WI38 (cell line): ENCODE results near the gene UFSP1.

ENCODE experiments used
- H3K4me3 ChIP-seq: 2 replicates; pipeline ENCODE4 v1.5.1; 2011; ENCODE audit warnings: low read depth, mild to moderate bottlenecking, control low read depth, low read length
- CTCF ChIP-seq: IDR thresholded peaks from 2 replicates; pipeline ENCODE4 v1.5.1; 2012; ENCODE audit warnings: low read depth, mild to moderate bottlenecking, control low read depth, low read length

The UFSP1 gene

GRCh38 chr7:100897772-100898454, 8.4 kb upstream of the UFSP1 start:
- H3K4me3 ChIP-seq, result no peak overlapping the region
- TF ChIP-seq CTCF, result no peak

GRCh38 chr7:100896732-100897608, 7.5 kb upstream of the UFSP1 start:
- TF ChIP-seq CTCF, result peak; percentile 65
- no peak overlapping the region for H3K4me3 ChIP-seq

- TF ChIP-seq CTCF, result no peak
- H3K4me3 ChIP-seq, result no peak overlapping the region
Measured at GRCh38 chr7:100895956-100896731, 6.6 kb upstream of the UFSP1 start.

- TF ChIP-seq CTCF, result no peak
- peak within 1 kb of the TSS; percentile 49 for H3K4me3 ChIP-seq
Measured at GRCh38 chr7:100895701-100895955, 6.1 kb upstream of the UFSP1 start, which contains the start of gene ACHE. Gene ACHE (minus strand): TSS chr7:100895888. CDS start chr7:100894232, 1,656 bp downstream.

GRCh38 chr7:100894860-100895700, 5.6 kb upstream of the UFSP1 start:
- peak; percentile 73 for TF ChIP-seq CTCF
- peak overlapping the region; percentile 49 for H3K4me3 ChIP-seq

GRCh38 chr7:100893910-100894721, 4.6 kb upstream of the UFSP1 start:
- no peak overlapping the region for H3K4me3 ChIP-seq
- TF ChIP-seq CTCF, result no peak
